Adrenal gland (tissue), 5 donors: Measurements from ENCODE around the gene PRB3.

ENCODE experiments used
- CTCF ChIP-seq, 6 experiments: fragments of 450-650 bp in 4 of 6; fragments of 200-600 bp in 2 of 6; sonication (generic) in 1 of 6; IDR thresholded peaks; 1 replicate in 5 of 6; 2 replicates in 1 of 6; pipeline versions ENCODE4 v1.5.1 to v1.8.0; 2016 to 2021; ENCODE audit warnings: antibody characterized with exemption in 6 of 6, mild to moderate bottlenecking in 2 of 6, moderate library complexity in 1 of 6
- POLR2A ChIP-seq, 2 donors: fragments of 450-650 bp; IDR thresholded peaks; one replicate each; pipeline ENCODE4 v1.6.1; 2017; ENCODE audit warnings: antibody characterized with exemption in 2 of 2, mild to moderate bottlenecking in 2 of 2, moderate library complexity in 1 of 2
- donor health status: DM: no; HTN: no; CAD: no.

GRCh38 chr12:11246489-11246888 is 23.0 kb downstream of the PRB3 start:
- TF ChIP-seq CTCF (IDR thresholded peaks at IDR 0.05), result no peak
- no peak for TF ChIP-seq POLR2A (IDR thresholded peaks at IDR 0.05)
